PC-9 (cell line): ENCODE measurements around the gene TRMT2B. TPM values are rescaled to one million over a fixed set of nuclear protein-coding genes. Genes with fewer than 3 reads are reported as not detected.

ENCODE experiments used
- BruUV-seq: library from RNA; stranded (reverse); fragments of 400-500 nt; replicated peaks from 2 replicates; lab custom pipeline; 2021; lab: Mats Ljungman, UMichigan
- CTCF ChIA-PET: fragments of 300-600 bp; sonication (Branson Sonifier 250); formaldehyde crosslinking; loops from one replicate; lab custom pipeline; 2022; ENCODE audit warnings: antibody characterized with exemption; lab: Charles Lee
- POLR2A ChIA-PET: fragments of 300-600 bp; sonication (Branson Sonifier 250); formaldehyde crosslinking; loops from one replicate; lab custom pipeline; 2022; ENCODE audit warnings: antibody characterized with exemption; ENCODE audit not compliant: unreplicated experiment; lab: Charles Lee
- DNase-seq, 2 experiments: peaks; one replicate each; pipeline versions ENCODE4 v3.0.0 to v3.0.0-alpha.2; 2015 to 2022; ENCODE audit warnings: mixed read lengths in 1 of 2
- H2AFZ ChIP-seq: fragments of 200-600 bp; sonication (generic); 2 replicates; pipeline ENCODE4 v1.8.1; 2017; ENCODE audit warnings: antibody characterized with exemption
- H3F3A ChIP-seq: fragments of 200-600 bp; sonication (generic); 2 replicates; pipeline ENCODE4 v1.8.1; 2017; ENCODE audit warnings: antibody characterized with exemption, mild to moderate bottlenecking, low read depth; ENCODE audit not compliant: insufficient read depth
- H3K27ac ChIP-seq: fragments of 200-600 bp; sonication (generic); 2 replicates; pipeline ENCODE4 v1.6.1; 2016; ENCODE audit warnings: mixed run types
- H3K27me3 ChIP-seq: fragments of 200-600 bp; sonication (generic); 2 replicates; pipeline ENCODE4 v1.6.1; 2016; ENCODE audit warnings: low read depth, mixed run types; ENCODE audit not compliant: insufficient read depth
- H3K36me3 ChIP-seq: fragments of 200-600 bp; sonication (generic); 2 replicates; pipeline ENCODE4 v1.6.1; 2016; ENCODE audit warnings: low read depth, mixed run types
- H3K4me1 ChIP-seq: fragments of 200-600 bp; sonication (generic); replicated peaks from 2 replicates; pipeline ENCODE4 v1.6.1; 2016; ENCODE audit warnings: mixed run types; ENCODE audit not compliant: insufficient read depth
- H3K4me2 ChIP-seq: fragments of 200-600 bp; sonication (generic); 2 replicates; pipeline ENCODE4 v1.6.1; 2017; ENCODE audit warnings: mixed run types
- H3K4me3 ChIP-seq: fragments of 200-600 bp; sonication (generic); 2 replicates; pipeline ENCODE4 v1.6.1; 2016; ENCODE audit warnings: mixed run types
- H3K79me2 ChIP-seq: fragments of 200-600 bp; sonication (generic); 2 replicates; pipeline ENCODE4 v1.6.1; 2017; ENCODE audit warnings: low read depth, mixed run types
- H3K9me2 ChIP-seq: fragments of 200-600 bp; sonication (generic); 2 replicates; pipeline ENCODE4 v1.8.1; 2017; ENCODE audit warnings: mild to moderate bottlenecking; ENCODE audit not compliant: insufficient read depth
- H3K9me3 ChIP-seq: fragments of 200-600 bp; sonication (generic); 2 replicates; pipeline ENCODE4 v1.8.1; 2016; ENCODE audit warnings: low read depth; ENCODE audit not compliant: insufficient read depth
- H4K20me1 ChIP-seq: fragments of 200-600 bp; sonication (generic); 2 replicates; pipeline ENCODE4 v1.8.1; 2017; ENCODE audit not compliant: insufficient read depth
- CTCF ChIP-seq: fragments of 200-600 bp; sonication (generic); conservative IDR thresholded peaks from 2 replicates; pipeline ENCODE4 v1.6.1; 2017; ENCODE audit warnings: mixed run types, antibody characterized with exemption, mild to moderate bottlenecking, moderate library complexity
- EZH2 ChIP-seq: fragments of 200-600 bp; sonication (generic); IDR thresholded peaks from 2 replicates; pipeline ENCODE4 v1.8.0; 2017; ENCODE audit warnings: antibody characterized with exemption, low read depth
- intact Hi-C: fragments of 100-400 bp; cut with micrococcal nuclease; formaldehyde crosslinking; loops from one replicate; pipeline ENCODE4 v1.10.0; 2022; ENCODE audit not compliant: unreplicated experiment
- total RNA-seq: library from RNA; stranded (reverse); gene quantifications from 2 replicates; pipeline ENCODE4 v1.2.3, GENCODE V29; 2021

Gene TRMT2B
- total RNA-seq, 1 experiment from 2014 or later = 31.6 TPM

- intact Hi-C loops = no loop called here
- no peak overlapping the region for H2AFZ ChIP-seq
- no peaks in the 10 kb centered on the region for H3K27me3 ChIP-seq
- no peaks in the 10 kb centered on the region for H3K36me3 ChIP-seq
- POLR2A ChIA-PET = no interaction called here
- no peaks in the 10 kb centered on the region for H4K20me1 ChIP-seq
- no peaks in the 10 kb centered on the region for H3F3A ChIP-seq
- H3K9me2 ChIP-seq = no peaks in the 10 kb centered on the region; the same call in 1 of the 2 replicates
- no peak overlapping the region for H3K4me3 ChIP-seq
- TF ChIP-seq CTCF (no peak), EZH2 (no peak)
- CTCF ChIA-PET = no interaction called here
- H3K27ac ChIP-seq = no peak overlapping the region
- H3K4me2 ChIP-seq = no peak overlapping the region
- H3K9me3 ChIP-seq = no peaks in the 10 kb centered on the region
- H3K79me2 ChIP-seq = no peaks in the 10 kb centered on the region
- DNase-seq = no peak
- BruUV-seq = no TSS peak
- H3K4me1 ChIP-seq = no peaks in the 10 kb centered on the region
Observed at GRCh38 chrX:101079736-101080270, 27.9 kb upstream of the TRMT2B start.

GRCh38 chrX:101078716-101079598 is 27.0 kb upstream of the TRMT2B start, which contains the start of gene TMEM35A:
Gene TMEM35A (plus strand): TSS chrX:101078879. CDS start chrX:101079003, 124 bp downstream.
- ChIA-PET CTCF (no interaction called here), POLR2A (interaction anchor here (0.6 kb wide), 1 partner anchor 10 kb away, joined by 3 read pairs; no protein-coding TSS in a partner anchor)
- H3K9me3 ChIP-seq = no peaks in the 10 kb centered on the region
- no peaks in the 10 kb centered on the region for H3K27me3 ChIP-seq
- no peak within 1 kb of the TSS for H2AFZ ChIP-seq
- no peaks in the 10 kb centered on the region for H4K20me1 ChIP-seq
- H3K27ac ChIP-seq = no peak within 1 kb of the TSS
- no peaks in the 10 kb centered on the region for H3K79me2 ChIP-seq
- intact Hi-C loops = no loop called here
- TF ChIP-seq CTCF = no peak
- TF ChIP-seq EZH2 = no peak
- H3F3A ChIP-seq = no peaks in the 10 kb centered on the region
- no peaks in the 10 kb centered on the region for H3K4me1 ChIP-seq
- no peak within 1 kb of the TSS for H3K4me2 ChIP-seq
- BruUV-seq = no TSS peak
- no peaks in the 10 kb centered on the region for H3K36me3 ChIP-seq
- no peak within 1 kb of the TSS for H3K4me3 ChIP-seq
- H3K9me2 ChIP-seq = no peaks in the 10 kb centered on the region; the same call in 1 of the 2 replicates
- DNase-seq = no peak

GRCh38 chrX:101071582-101071981 is 19.7 kb upstream of the TRMT2B start:
- H2AFZ ChIP-seq = no peak overlapping the region
- no peaks in the 10 kb centered on the region for H3K27me3 ChIP-seq
- no peaks in the 10 kb centered on the region for H3K9me3 ChIP-seq
- intact Hi-C loops = no loop called here
- no peaks in the 10 kb centered on the region for H3K36me3 ChIP-seq
- H4K20me1 ChIP-seq = no peaks in the 10 kb centered on the region
- no TSS peak for BruUV-seq
- no peaks in the 10 kb centered on the region for H3K4me1 ChIP-seq
- no peak overlapping the region for H3K4me2 ChIP-seq
- CTCF ChIA-PET = no interaction called here
- DNase-seq = no peak
- H3F3A ChIP-seq = no peaks in the 10 kb centered on the region
- no peaks in the 10 kb centered on the region for H3K9me2 ChIP-seq
- POLR2A ChIA-PET = no interaction called here
- H3K79me2 ChIP-seq = no peaks in the 10 kb centered on the region
- H3K4me3 ChIP-seq = no peak overlapping the region
- TF ChIP-seq CTCF = no peak
- no peak overlapping the region for H3K27ac ChIP-seq
